Muscle layer of duodenum (tissue), 2 donors: ENCODE results near the gene L2HGDH.

ENCODE experiments used
- H3K27ac ChIP-seq: one replicate; pipeline ENCODE4 v1.7.0; 2013; ENCODE audit warnings: mild to moderate bottlenecking, low read length
- H3K27me3 ChIP-seq: one replicate; pipeline ENCODE4 v1.7.0; 2013; ENCODE audit warnings: low read depth, mild to moderate bottlenecking, control low read depth, low read length
- H3K36me3 ChIP-seq, 2 donors: one replicate each; pipeline ENCODE4 v1.7.0; 2013; ENCODE audit warnings: low read length in 2 of 2, control low read depth in 1 of 2, mild to moderate bottlenecking in 1 of 2; ENCODE audit not compliant: insufficient read depth in 2 of 2, control insufficient read depth in 1 of 2
- H3K4me1 ChIP-seq, 2 donors: one replicate each; pipeline ENCODE4 v1.7.0; 2013; ENCODE audit warnings: low read length in 2 of 2, mild to moderate bottlenecking in 2 of 2, control low read depth in 1 of 2, moderate library complexity in 1 of 2; ENCODE audit not compliant: insufficient read depth in 2 of 2, control insufficient read depth in 1 of 2
- H3K4me3 ChIP-seq, 2 donors: one replicate each; pipeline ENCODE4 v1.7.0; 2013; ENCODE audit warnings: low read length in 2 of 2, low read depth in 1 of 2, mild to moderate bottlenecking in 1 of 2
- H3K9me3 ChIP-seq, 2 donors: one replicate each; pipeline ENCODE4 v1.7.0; 2013; ENCODE audit warnings: low read length in 2 of 2, control low read depth in 1 of 2, mild to moderate bottlenecking in 1 of 2; ENCODE audit not compliant: control insufficient read depth in 1 of 2
- donor health status: healthy.

L2HGDH gene

DNA sequence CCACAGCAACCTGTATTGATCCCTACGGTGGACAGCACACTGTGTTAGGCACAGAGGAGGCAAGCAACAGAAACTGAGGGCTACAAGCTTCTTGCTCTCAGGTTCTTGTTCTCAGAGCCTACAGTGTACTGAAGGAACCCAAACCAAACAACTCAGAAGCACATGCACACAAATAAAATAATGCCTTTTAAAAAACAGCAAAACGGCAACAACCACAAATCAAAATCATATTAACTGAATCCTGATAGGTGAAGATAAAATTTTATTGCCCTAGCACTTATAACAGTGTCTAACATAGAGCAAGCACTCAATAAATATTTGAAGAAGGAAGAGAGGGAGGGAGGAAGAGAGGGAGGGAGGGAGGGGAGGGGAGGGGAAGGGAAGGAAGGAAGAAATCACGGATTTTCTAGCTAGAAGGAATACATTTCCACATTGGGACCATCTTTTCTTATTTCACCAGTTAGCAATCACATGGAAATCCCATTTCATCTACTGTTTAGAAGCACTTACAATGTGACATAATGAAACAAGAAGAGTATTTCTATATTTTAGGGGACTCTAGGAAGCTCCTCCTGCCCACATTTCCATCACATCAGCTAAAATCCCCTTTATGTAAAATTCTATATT, 27.3 kb upstream of the L2HGDH start:
- Histone ChIP-seq H3K27ac (no peak overlapping the region), H3K4me3 (no peak overlapping the region), H3K4me1 (peaks cover 13 to 33% of the 10 kb centered on the region in 2 donors), H3K36me3 (no peaks in the 10 kb centered on the region), H3K9me3 (no peaks in the 10 kb centered on the region), H3K27me3 (no peaks in the 10 kb centered on the region)

DNA sequence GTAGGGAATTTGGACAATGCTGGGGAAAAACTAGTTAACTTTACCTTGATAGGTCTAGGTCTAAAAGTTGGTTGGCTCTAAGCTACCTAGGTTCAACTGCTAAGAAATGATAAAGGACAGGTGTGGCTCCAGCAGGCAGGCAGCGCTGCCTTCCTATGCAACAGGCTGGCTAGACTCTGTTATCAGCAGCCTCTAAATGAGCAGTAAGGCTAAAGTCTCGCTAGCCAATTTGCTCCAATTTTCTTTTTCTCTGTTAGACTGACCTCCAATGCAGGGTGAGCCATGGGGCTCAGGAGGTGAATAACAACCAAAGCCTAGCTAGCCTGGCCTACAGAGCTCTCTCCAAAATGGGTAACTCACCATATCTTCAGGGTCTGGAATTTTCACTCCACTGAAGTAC, 26.6 kb upstream of the L2HGDH start:
- no peak overlapping the region for H3K27ac ChIP-seq

DNA sequence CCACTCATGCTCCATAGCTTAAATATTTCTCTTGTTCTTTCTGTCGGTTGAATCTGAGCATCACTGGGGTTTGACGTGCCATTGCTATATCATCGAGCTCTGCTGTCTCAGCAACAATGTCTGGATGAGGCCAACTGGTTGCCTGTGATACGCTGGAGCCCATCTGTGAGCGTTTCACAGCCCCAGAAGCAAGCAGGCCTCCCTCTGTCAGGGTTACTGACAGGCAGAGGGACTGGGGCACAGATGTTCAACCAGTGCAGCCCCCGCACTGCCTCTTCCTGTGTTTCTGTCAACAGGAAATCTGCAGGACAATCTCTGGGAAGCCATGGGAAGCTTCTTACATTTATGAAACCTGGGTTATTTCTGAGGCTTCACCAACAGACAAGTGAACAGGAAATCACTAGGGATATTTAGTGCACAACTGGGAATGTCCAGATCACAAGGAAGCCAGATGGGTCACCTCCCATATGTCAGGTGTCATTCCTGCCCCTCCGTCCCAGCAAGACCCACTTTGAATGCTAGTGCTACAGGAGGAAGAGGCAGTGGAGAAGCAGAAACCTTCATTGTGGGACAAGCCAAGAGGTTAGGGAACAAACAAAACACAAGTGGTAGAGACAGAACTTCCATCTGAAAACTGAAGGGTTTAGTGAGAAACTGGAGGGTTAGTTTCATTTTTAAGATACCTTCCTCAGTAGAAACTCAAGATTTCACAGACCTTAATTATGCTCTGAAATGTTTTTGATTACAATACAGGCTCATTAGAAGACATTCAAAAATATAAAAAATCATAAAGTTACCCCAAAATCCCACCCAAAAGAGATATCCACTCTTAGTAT, 24.2 kb upstream of the L2HGDH start:
- Histone ChIP-seq H3K36me3 (peaks cover 0 to 7% of the 10 kb centered on the region in 2 donors), H3K9me3 (no peaks in the 10 kb centered on the region), H3K4me3 (peak overlapping the region in 1 of 2 donors; percentile 19), H3K4me1 (peaks cover 13 to 15% of the 10 kb centered on the region in 2 donors), H3K27me3 (no peaks in the 10 kb centered on the region), H3K27ac (peak overlapping the region; percentile 71)

More for the DNA sequence above, 26.6 kb upstream of the L2HGDH start:
- Histone ChIP-seq H3K4me1 (peaks cover 13 to 27% of the 10 kb centered on the region in 2 donors), H3K27me3 (no peaks in the 10 kb centered on the region), H3K4me3 (no peak overlapping the region), H3K9me3 (no peaks in the 10 kb centered on the region), H3K36me3 (no peaks in the 10 kb centered on the region)

DNA sequence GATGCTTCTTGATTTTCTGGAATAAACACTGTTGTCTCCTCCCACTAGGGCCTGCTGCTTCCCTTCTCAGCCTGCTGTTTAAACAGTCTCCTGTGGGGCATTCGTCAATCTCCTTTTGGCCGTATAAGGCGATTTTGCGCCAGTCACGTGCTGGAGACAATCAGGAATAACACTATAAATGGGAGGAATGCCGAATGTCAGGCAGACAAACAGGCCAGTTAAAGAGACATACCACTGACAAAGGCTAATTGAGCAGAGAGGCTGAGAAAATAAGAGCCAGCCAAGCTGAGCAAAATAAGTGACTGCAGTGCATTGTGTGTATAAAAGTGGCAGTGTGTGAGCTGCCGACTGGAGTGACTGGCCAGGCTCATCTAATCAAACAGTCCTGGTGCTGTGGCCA, 23.4 kb upstream of the L2HGDH start:
- peaks cover 0 to 9% of the 10 kb centered on the region in 2 donors for H3K36me3 ChIP-seq
- H3K27me3 ChIP-seq = no peaks in the 10 kb centered on the region
- no peak overlapping the region for H3K4me3 ChIP-seq
- H3K9me3 ChIP-seq = no peaks in the 10 kb centered on the region
- peak overlapping the region; percentile 71 for H3K27ac ChIP-seq
- H3K4me1 ChIP-seq = peaks cover 13 to 15% of the 10 kb centered on the region in 2 donors

DNA sequence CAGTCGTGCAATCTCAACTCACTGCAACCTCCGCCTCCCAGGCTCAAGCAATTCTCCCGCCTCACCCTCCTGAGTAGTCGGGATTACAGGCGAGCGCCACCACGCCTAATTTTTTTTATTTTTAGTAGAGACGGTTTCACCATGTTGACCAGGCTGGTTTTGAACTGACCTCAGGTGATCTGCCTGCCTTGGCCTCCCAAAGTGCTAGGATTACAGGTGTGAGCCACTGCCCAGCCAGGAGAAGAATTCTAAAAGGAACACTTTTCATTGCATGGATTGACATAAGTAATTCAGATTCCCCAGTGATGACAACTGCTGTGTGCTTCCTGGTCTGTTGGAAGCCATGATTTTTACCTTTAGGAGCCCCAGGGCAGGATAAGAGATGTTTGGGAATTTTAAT, 22.2 kb upstream of the L2HGDH start:
- no peak overlapping the region for H3K27ac ChIP-seq

DNA sequence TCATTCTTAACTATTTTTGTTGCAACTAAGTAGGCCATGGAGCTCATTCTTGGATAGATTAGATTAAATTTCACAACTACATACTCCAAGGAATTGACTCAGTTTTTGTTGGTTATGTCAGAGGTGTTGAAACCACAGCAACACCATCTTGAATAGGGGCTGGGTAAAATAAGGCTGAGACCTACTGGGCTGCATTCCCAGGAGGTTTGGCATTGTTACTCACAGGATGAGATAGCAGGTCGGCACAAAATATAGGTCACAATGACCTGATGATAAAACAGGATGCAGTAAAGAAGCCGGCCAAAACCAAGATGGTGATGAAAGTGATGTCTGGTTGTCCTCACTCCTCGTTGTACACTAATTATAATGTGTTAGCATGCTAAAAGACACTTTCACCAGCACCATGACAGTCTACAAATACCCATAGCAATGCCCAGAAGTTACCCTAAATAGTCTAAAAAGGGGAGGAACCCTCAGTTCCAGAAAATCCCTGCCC, 21.0 kb upstream of the L2HGDH start:
- H3K9me3 ChIP-seq = no peaks in the 10 kb centered on the region
- H3K4me1 ChIP-seq = peaks cover 9 to 15% of the 10 kb centered on the region in 2 donors
- peaks cover 0 to 14% of the 10 kb centered on the region in 2 donors for H3K36me3 ChIP-seq
- no peaks in the 10 kb centered on the region for H3K27me3 ChIP-seq
- no peak overlapping the region for H3K27ac ChIP-seq
- H3K4me3 ChIP-seq = no peak overlapping the region

More for the DNA sequence above, 22.2 kb upstream of the L2HGDH start:
- Histone ChIP-seq H3K4me3 (no peak overlapping the region), H3K4me1 (peaks cover 13 to 15% of the 10 kb centered on the region in 2 donors), H3K9me3 (no peaks in the 10 kb centered on the region), H3K36me3 (peaks cover 0 to 14% of the 10 kb centered on the region in 2 donors), H3K27me3 (no peaks in the 10 kb centered on the region)

DNA sequence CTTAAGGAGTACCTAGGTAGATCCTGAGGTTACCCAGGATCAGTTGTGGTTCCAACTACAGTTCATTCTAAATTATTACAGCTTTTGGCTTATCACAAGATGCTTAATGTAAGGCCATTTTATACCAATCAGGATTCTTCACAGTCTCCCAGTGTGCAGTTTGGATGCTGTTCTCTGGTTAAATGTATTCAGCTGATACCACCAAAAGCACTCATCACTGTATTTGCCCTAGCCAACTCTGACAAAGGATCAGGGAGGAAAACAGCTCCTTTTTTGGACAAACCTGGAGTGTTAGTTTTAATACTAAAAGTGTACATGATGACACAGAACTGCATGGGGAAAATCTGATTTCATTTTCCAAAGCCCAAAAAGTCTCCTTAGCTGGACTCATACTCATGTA, 19.6 kb upstream of the L2HGDH start:
- no peaks in the 10 kb centered on the region for H3K27me3 ChIP-seq
- H3K4me3 ChIP-seq = no peak overlapping the region
- H3K27ac ChIP-seq = no peak overlapping the region
- H3K36me3 ChIP-seq = peaks cover under 1 to 14% of the 10 kb centered on the region in 2 donors
- H3K9me3 ChIP-seq = no peaks in the 10 kb centered on the region
- peaks cover 9 to 15% of the 10 kb centered on the region in 2 donors for H3K4me1 ChIP-seq

DNA sequence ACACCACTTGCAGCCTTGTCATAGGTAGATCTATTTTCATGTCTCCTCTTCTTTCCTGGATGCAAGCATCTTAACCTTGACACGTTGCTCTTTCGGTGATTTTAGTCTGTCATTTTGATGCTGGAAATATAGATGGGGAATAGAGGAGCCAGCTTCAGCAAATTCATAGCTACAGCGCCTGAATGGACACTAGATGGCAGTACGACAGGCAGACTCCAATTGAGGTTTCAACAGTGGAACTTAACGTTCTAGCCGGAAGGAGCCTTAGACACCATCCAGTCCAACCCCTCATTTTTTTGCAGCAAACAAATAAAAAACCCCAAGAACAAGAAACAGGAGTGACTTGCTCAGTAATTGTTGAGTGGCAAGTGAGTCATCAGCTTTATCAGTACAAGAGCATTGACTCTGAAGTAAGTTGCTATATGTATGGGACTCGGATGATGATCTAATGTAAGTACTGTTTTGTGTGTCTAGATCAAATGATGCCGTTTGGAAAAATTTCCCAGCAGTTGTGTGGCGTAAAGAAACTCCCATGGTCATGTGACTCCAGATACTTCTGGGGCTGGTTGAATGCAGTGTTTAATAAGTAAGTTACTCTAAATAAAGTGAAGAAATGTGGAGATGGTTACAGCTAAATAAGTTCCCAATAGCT, 9.1 kb upstream of the L2HGDH start:
- Histone ChIP-seq H3K4me1 (peaks cover 0 to 7% of the 10 kb centered on the region in 2 donors), H3K36me3 (peaks cover 3 to 10% of the 10 kb centered on the region in 2 donors), H3K4me3 (peak overlapping the region; percentile 37 to 59), H3K27ac (peak overlapping the region; percentile 89), H3K9me3 (no peaks in the 10 kb centered on the region), H3K27me3 (no peaks in the 10 kb centered on the region)

DNA sequence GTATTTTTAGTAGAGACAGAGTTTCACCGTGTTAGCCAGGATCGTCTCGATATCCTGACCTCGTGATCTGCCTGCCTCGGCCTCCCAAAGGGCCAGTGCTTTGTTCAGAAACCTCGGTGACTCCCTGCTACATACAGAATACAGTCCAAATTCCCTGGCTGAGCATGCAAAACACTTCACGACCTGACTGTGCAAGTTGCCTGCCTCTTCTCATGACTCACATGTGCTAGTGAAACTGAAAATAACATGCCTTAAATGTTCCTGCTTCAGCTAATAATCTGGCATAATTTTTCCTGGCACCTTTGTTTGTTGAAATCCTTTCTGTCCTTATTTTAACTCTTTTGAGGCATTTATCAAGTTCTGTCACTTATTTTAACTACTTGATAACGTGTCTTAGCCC, 8.3 kb upstream of the L2HGDH start:
- H3K4me1 ChIP-seq = peaks cover 0 to 7% of the 10 kb centered on the region in 2 donors
- peak overlapping the region; percentile 89 for H3K27ac ChIP-seq
- peak overlapping the region in 1 of 2 donors; percentile 59 for H3K4me3 ChIP-seq
- H3K27me3 ChIP-seq = no peaks in the 10 kb centered on the region
- H3K36me3 ChIP-seq = peaks cover 3 to 10% of the 10 kb centered on the region in 2 donors
- no peaks in the 10 kb centered on the region for H3K9me3 ChIP-seq

DNA sequence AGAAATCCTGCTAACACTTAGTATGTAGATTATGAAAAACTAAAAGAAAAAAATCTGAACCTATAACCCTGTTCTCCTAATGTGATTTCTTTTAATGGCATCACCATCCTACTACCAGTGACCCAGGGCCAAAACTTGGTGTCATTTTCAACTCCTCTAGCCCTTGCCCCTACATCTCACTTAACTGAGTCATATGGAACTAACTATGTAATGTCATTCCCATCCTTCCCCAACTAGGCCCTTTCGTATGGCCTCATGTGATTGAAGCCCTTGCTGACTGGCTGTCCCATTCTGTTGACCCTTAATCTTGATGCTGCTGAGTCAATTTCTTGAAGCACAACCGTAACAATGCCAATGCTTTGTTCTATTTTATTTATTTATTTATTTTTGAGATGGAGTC, 7.7 kb upstream of the L2HGDH start:
- Histone ChIP-seq H3K27me3 (no peaks in the 10 kb centered on the region), H3K4me3 (no peak overlapping the region), H3K27ac (no peak overlapping the region), H3K36me3 (peaks cover 3 to 10% of the 10 kb centered on the region in 2 donors), H3K9me3 (no peaks in the 10 kb centered on the region), H3K4me1 (peaks cover 0 to 7% of the 10 kb centered on the region in 2 donors)

DNA sequence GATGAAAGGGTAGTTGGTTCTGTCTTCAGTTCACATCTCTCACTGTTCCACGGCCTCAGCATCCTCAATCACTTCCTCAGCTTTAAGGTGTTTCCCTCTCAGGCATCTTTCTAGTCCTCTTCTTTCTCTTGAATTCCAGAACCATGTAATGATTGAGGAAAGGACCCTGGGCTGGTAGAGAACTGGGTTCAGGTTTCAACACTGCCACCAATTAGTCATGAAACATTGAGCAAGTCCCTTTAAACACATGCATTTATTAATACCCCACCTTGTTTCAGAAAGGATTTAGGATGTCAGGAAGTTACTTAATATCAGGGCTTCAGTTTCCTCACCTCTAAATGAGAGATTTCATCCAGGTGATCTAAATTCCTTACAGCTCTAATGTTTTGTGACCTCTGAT, 7.3 kb upstream of the L2HGDH start:
- Histone ChIP-seq H3K27ac (no peak overlapping the region), H3K27me3 (no peaks in the 10 kb centered on the region), H3K9me3 (no peaks in the 10 kb centered on the region), H3K36me3 (peaks cover 3 to 10% of the 10 kb centered on the region in 2 donors), H3K4me1 (peaks cover 0 to 7% of the 10 kb centered on the region in 2 donors), H3K4me3 (no peak overlapping the region)
